Kidney (tissue), 14 donors: Measurements from ENCODE around the gene ZNF423. TPM values are rescaled to one million over a fixed set of nuclear protein-coding genes. Genes with fewer than 3 reads are reported as not detected.

Source experiments
- DNase-seq, 5 donors: peaks; one replicate each; pipeline ENCODE4 v3.0.0-alpha.2; 2013 to 2020
- FAIRE-seq: peaks from 2 replicates; lab custom pipeline; 2012; peaks lifted over from hg19 to GRCh38; lab: Jason Lieb, UNC
- H3K27ac ChIP-seq, 2 donors: one replicate each; pipeline ENCODE4 v1.7.0; 2013; ENCODE audit warnings: low read depth in 2 of 2, low read length in 2 of 2, inconsistent platforms in 1 of 2
- H3K27me3 ChIP-seq: one replicate; pipeline ENCODE4 v1.7.1; 2013; ENCODE audit warnings: low read length, inconsistent platforms; ENCODE audit not compliant: control insufficient read depth, insufficient read depth
- H3K36me3 ChIP-seq, 3 donors: one replicate each; pipeline versions ENCODE4 v1.7.0 to v1.7.1; 2013; ENCODE audit warnings: low read length in 3 of 3, control low read depth in 1 of 3, inconsistent platforms in 1 of 3; ENCODE audit not compliant: insufficient read depth in 3 of 3, control insufficient read depth in 2 of 3
- H3K4me1 ChIP-seq, 3 donors: one replicate each; pipeline versions ENCODE4 v1.7.0 to v1.7.1; 2013; ENCODE audit warnings: low read length in 3 of 3, inconsistent platforms in 1 of 3, low read depth in 1 of 3; ENCODE audit not compliant: control insufficient read depth in 2 of 3, insufficient read depth in 2 of 3
- H3K4me3 ChIP-seq, 3 donors: one replicate each; pipeline versions ENCODE4 v1.7.0 to v1.8.1; 2013; ENCODE audit warnings: low read length in 3 of 3, control low read depth in 1 of 3, inconsistent platforms in 1 of 3
- H3K9ac ChIP-seq, 3 donors: one replicate each; pipeline versions ENCODE4 v1.7.0 to v1.7.1; 2013; ENCODE audit warnings: low read length in 3 of 3, control low read depth in 1 of 3, inconsistent platforms in 1 of 3
- H3K9me3 ChIP-seq, 3 donors: one replicate each; pipeline versions ENCODE4 v1.7.0 to v1.7.1; 2013; ENCODE audit warnings: low read length in 3 of 3, control low read depth in 1 of 3, inconsistent platforms in 1 of 3; ENCODE audit not compliant: control insufficient read depth in 2 of 3, insufficient read depth in 1 of 3
- intact Hi-C: fragments of 100-400 bp; cut with DNase I; formaldehyde crosslinking; loops from one replicate; pipeline ENCODE4 v1.11.1; 2022
- polyA plus RNA-seq: library from polyadenylated mRNA; stranded (reverse); fragments of 350-450 nt; fragmentation: Illumina TruSeq; extraction: RNeasy Lipid Tissue Mini Kit (QIAGEN cat#74804); gene quantifications from one replicate; pipeline ENCODE4 v1.2.3, GENCODE V29; 2014; ENCODE audit warnings: low read depth, low replicate concordance; ENCODE audit not compliant: insufficient read depth
- total RNA-seq: library from RNA; stranded (reverse); fragmentation: NEBNext Ultra II Directional; extraction: Animal tissue kit (Norgen Biotek cat#: 25700); gene quantifications from one replicate; pipeline ENCODE4 v1.2.1, GENCODE V29; 2021
- TF ChIP-seq, protein P1 (sequence below): IDR thresholded peaks from 3 replicates; pipeline ENCODE4 v1.5.1; 2012; ENCODE audit warnings: mild to moderate bottlenecking, moderate library complexity, borderline replicate concordance; ENCODE audit not compliant: insufficient read depth; ENCODE audit errors: extremely low read depth
- donor health status: control.
- donor health status: control.
- donor health status: control.
- donor health status: control.
- donor health status: control.
- donor health status: DM: yes; HTN: yes; CAD: no.
- donor health status: Normal renal cell carcinoma (clear cell type).

The ZNF423 gene
- total and polyA plus RNA-seq, 2 donors from 2014 or later = 2.0 to 8.4 TPM

DNA sequence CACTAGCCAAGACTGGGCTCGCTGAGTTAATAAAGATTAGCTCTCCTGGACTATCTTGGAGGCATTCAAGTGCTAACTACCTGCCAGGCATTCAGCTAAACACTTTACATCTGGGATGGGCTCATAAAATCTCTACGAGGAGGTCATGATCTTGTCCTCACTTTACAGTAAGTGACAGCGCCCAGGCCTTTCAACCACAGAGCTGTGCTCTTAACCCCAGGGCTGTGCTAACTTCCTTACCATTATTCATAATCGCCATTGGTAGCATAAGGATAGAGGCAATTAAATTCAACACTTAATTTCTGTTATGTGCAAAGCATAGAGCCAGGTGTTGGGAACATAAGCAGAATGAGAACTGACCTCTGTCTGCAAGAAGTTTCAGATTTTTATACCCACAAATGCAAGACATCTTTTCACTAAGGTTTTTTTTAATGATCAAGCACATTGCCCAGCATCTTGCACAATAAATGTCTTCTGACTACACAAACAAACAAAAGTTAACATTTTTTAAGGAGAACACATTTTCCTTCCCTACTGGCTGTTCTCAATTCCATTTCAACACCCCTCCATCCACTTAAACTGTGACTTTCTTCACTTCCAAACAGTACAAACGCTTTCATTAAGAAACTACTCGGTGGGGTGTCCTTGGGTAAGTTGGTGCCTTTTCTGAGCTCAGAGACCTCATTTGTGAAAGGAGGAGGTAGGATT lies 310.0 kb downstream of the ZNF423 start:
- no peaks in the 10 kb centered on the region for H3K36me3 ChIP-seq
- no peaks in the 10 kb centered on the region for H3K9me3 ChIP-seq
- no peak overlapping the region for H3K4me3 ChIP-seq
- intact Hi-C loops = no loop called here
- TF ChIP-seq, protein P1, sequence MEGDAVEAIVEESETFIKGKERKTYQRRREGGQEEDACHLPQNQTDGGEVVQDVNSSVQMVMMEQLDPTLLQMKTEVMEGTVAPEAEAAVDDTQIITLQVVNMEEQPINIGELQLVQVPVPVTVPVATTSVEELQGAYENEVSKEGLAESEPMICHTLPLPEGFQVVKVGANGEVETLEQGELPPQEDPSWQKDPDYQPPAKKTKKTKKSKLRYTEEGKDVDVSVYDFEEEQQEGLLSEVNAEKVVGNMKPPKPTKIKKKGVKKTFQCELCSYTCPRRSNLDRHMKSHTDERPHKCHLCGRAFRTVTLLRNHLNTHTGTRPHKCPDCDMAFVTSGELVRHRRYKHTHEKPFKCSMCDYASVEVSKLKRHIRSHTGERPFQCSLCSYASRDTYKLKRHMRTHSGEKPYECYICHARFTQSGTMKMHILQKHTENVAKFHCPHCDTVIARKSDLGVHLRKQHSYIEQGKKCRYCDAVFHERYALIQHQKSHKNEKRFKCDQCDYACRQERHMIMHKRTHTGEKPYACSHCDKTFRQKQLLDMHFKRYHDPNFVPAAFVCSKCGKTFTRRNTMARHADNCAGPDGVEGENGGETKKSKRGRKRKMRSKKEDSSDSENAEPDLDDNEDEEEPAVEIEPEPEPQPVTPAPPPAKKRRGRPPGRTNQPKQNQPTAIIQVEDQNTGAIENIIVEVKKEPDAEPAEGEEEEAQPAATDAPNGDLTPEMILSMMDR = no peak
- FAIRE-seq (no peak), DNase-seq (peak in 1 of 5 donors; percentile 32)
- no peak overlapping the region for H3K27ac ChIP-seq
- H3K27me3 ChIP-seq = no peaks in the 10 kb centered on the region
- H3K4me1 ChIP-seq = no peaks in the 10 kb centered on the region
- no peak overlapping the region for H3K9ac ChIP-seq

DNA sequence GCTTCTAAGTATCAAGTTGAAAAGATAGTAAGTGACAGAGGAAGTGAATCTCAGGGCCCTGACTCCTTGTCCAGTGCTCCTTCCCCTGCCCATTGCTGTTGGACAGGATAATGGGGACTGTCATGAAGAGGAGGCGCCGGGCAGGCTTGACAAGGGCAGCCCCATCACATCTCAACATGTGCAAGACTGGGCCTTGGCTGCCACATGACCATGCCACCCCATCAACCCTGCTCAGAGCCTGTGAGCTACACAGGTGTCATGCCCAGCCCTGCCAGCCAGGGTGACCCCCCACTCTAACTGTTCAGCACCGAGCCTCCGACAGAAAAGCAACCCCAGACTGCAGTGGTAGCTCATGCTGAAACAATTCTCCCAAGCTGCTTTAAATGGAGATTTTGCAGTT lies 310.7 kb downstream of the ZNF423 start:
- Histone ChIP-seq H3K9me3 (no peaks in the 10 kb centered on the region), H3K4me3 (no peak overlapping the region), H3K27ac (no peak overlapping the region), H3K27me3 (no peaks in the 10 kb centered on the region), H3K4me1 (no peaks in the 10 kb centered on the region), H3K9ac (no peak overlapping the region), H3K36me3 (no peaks in the 10 kb centered on the region)
- TF ChIP-seq, protein P1 = no peak
- DNase-seq = no peak
- intact Hi-C loops = no loop called here
- no peak for FAIRE-seq

DNA sequence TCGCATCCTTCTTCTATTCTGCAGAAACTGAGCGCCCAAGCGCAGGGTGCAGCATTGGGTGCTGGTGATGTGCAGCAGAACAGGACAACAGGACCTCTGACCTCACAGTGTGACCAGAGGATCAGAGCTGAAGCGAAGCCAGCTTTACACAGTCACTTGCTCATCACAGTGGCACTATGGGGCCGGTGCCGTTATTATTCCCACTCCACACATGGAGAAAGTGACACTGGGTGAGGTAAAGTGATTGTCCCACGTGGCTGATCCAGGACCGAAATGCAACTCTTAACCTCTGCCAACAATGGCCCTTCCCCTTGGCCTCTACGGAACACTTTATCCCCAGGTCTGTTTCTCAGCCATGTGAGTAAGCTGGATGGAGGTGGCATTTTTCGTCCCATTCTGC lies 311.1 kb downstream of the ZNF423 start:
- Histone ChIP-seq H3K4me3 (no peak overlapping the region), H3K27ac (no peak overlapping the region), H3K9me3 (no peaks in the 10 kb centered on the region), H3K4me1 (no peaks in the 10 kb centered on the region), H3K27me3 (no peaks in the 10 kb centered on the region), H3K36me3 (no peaks in the 10 kb centered on the region), H3K9ac (no peak overlapping the region)
- DNase-seq (no peak), FAIRE-seq (no peak)
- intact Hi-C loops = no loop called here
- TF ChIP-seq, protein P1 = no peak

DNA sequence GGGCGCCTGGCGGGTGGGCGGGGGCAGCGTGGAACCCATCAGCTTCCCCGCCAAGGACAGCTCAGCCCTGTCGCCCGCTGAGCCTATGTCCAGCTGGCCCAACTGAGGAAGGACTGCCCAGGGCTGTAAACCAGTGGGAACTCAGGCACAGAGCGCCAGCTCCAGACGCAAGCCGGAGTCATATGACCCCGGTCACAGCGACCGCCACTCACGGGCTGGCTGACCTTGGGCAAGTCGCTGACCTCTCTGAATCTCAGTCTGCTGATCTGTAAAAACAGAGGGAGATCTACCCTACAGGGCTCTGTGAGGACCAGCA lies 312.3 kb downstream of the ZNF423 start:
- H3K4me1 ChIP-seq = no peaks in the 10 kb centered on the region
- H3K36me3 ChIP-seq = no peaks in the 10 kb centered on the region
- intact Hi-C loops = no loop called here
- no peaks in the 10 kb centered on the region for H3K9me3 ChIP-seq
- TF ChIP-seq, protein P1 = no peak
- H3K27ac ChIP-seq = no peak overlapping the region
- DNase-seq = no peak
- H3K4me3 ChIP-seq = no peak overlapping the region
- no peak overlapping the region for H3K9ac ChIP-seq
- no peaks in the 10 kb centered on the region for H3K27me3 ChIP-seq
- no peak for FAIRE-seq
